GM23338 (cell line): ENCODE data around the gene KIFBP. TPM values are rescaled to one million over a fixed set of nuclear protein-coding genes. Genes with fewer than 3 reads are reported as not detected.

Experiments used
- ATAC-seq: fragments of 200-7000 bp; cut with Tn5 transposase; 3 replicates; pipeline ENCODE4 v1.9.1; 2020
- DNase-seq: peaks from one replicate; pipeline ENCODE4 v3.0.0-alpha.2; 2015; ENCODE audit warnings: low spot score
- H2AFZ ChIP-seq: fragments of 200-600 bp; sonication (generic); 2 replicates; pipeline ENCODE4 v1.8.0; 2016; ENCODE audit warnings: antibody characterized with exemption, mild to moderate bottlenecking, moderate library complexity
- H3F3A ChIP-seq: fragments of 200-600 bp; sonication (generic); replicated peaks from 2 replicates; pipeline ENCODE4 v1.8.0; 2017; ENCODE audit warnings: antibody characterized with exemption, mixed run types, low read depth
- H3K27ac ChIP-seq: fragments of 200-600 bp; sonication (generic); 2 replicates; pipeline ENCODE4 v1.6.1; 2016; ENCODE audit warnings: low read depth
- H3K27me3 ChIP-seq: fragments of 200-600 bp; sonication (generic); 2 replicates; pipeline ENCODE4 v1.8.0; 2016; ENCODE audit warnings: mild to moderate bottlenecking, mixed run types, moderate library complexity; ENCODE audit not compliant: insufficient read depth
- H3K36me3 ChIP-seq: fragments of 200-600 bp; sonication (generic); 2 replicates; pipeline ENCODE4 v1.8.0; 2016; ENCODE audit warnings: mild to moderate bottlenecking; ENCODE audit not compliant: insufficient read depth
- H3K4me1 ChIP-seq: fragments of 200-600 bp; sonication (generic); 2 replicates; pipeline ENCODE4 v1.8.0; 2016; ENCODE audit warnings: mild to moderate bottlenecking, moderate library complexity; ENCODE audit not compliant: insufficient read depth
- H3K4me2 ChIP-seq: fragments of 200-600 bp; sonication (generic); 2 replicates; pipeline ENCODE4 v1.7.1; 2017; ENCODE audit warnings: mixed run types
- H3K4me3 ChIP-seq: fragments of 200-600 bp; sonication (generic); 2 replicates; pipeline ENCODE4 v1.6.1; 2016; ENCODE audit warnings: mixed run types
- H3K79me2 ChIP-seq: fragments of 200-600 bp; sonication (generic); replicated peaks from 2 replicates; pipeline ENCODE4 v1.8.0; 2017; ENCODE audit warnings: mild to moderate bottlenecking; ENCODE audit not compliant: insufficient read depth
- H3K9me2 ChIP-seq: fragments of 200-600 bp; sonication (generic); 2 replicates; pipeline ENCODE4 v1.8.0; 2017; ENCODE audit not compliant: insufficient read depth
- H4K20me1 ChIP-seq: fragments of 200-600 bp; sonication (generic); replicated peaks from 2 replicates; pipeline ENCODE4 v1.8.0; 2017; ENCODE audit warnings: mild to moderate bottlenecking; ENCODE audit not compliant: insufficient read depth
- H3K27ac Mint-ChIP-seq: 2 replicates; pipeline ENCODE4 v1.8.0; 2020; ENCODE audit warnings: inconsistent platforms, mild to moderate bottlenecking, moderate library complexity, mixed read lengths
- H3K27me3 Mint-ChIP-seq: 3 replicates; pipeline ENCODE4 v1.8.0; 2022; ENCODE audit warnings: low read depth, mild to moderate bottlenecking, moderate library complexity, mixed read lengths, inconsistent platforms; ENCODE audit not compliant: insufficient read depth, poor library complexity
- H3K36me3 Mint-ChIP-seq: 3 replicates; pipeline ENCODE4 v1.8.0; 2021; ENCODE audit warnings: low read depth, mild to moderate bottlenecking, inconsistent platforms, moderate library complexity, mixed read lengths
- H3K4me1 Mint-ChIP-seq: 3 replicates; pipeline ENCODE4 v1.8.0; 2020; ENCODE audit warnings: mild to moderate bottlenecking, inconsistent platforms, mixed read lengths
- H3K4me3 Mint-ChIP-seq: 3 replicates; pipeline ENCODE4 v1.8.0; 2021; ENCODE audit warnings: moderate library complexity, mild to moderate bottlenecking, inconsistent platforms, mixed read lengths
- H3K9me3 Mint-ChIP-seq: 3 replicates; pipeline ENCODE4 v1.8.0; 2020; ENCODE audit warnings: moderate library complexity, mild to moderate bottlenecking, inconsistent platforms, mixed read lengths
- CREB1 ChIP-seq: fragments of 250-450 bp; sonication (Bioruptor Pico); IDR thresholded peaks from 2 replicates; pipeline ENCODE4 v1.5.0; 2020; ENCODE audit warnings: low read depth, mild to moderate bottlenecking, moderate library complexity
- CTCF ChIP-seq, 2 experiments: fragments of 200-600 bp in 1 of 2; sonication (generic) in 1 of 2; conservative IDR thresholded peaks; 2 replicates each; pipeline versions ENCODE4 v1.5.1 to v1.6.1; 2016 to 2017; ENCODE audit warnings: antibody characterized with exemption in 2 of 2, low read depth in 2 of 2, mild to moderate bottlenecking in 2 of 2, moderate library complexity in 1 of 2
- ETS1 ChIP-seq: IDR thresholded peaks from 2 replicates; pipeline ENCODE4 v1.6.1; 2016; ENCODE audit warnings: antibody characterized with exemption
- EZH2 ChIP-seq: fragments of 200-600 bp; sonication (generic); IDR thresholded peaks from one replicate; pipeline ENCODE4 v1.8.0; 2017; ENCODE audit warnings: antibody characterized with exemption, mild to moderate bottlenecking, low read depth; ENCODE audit not compliant: unreplicated experiment
- EZH2phosphoT487 ChIP-seq: fragments of 200-600 bp; sonication (generic); IDR thresholded peaks from one replicate; pipeline ENCODE4 v1.8.1; 2018; ENCODE audit warnings: antibody characterized with exemption; ENCODE audit not compliant: unreplicated experiment
- JUNB ChIP-seq: IDR thresholded peaks from one replicate; pipeline ENCODE4 v1.6.1; 2016; ENCODE audit warnings: antibody characterized with exemption; ENCODE audit not compliant: unreplicated experiment
- NANOG ChIP-seq: IDR thresholded peaks from 2 replicates; pipeline ENCODE4 v1.6.1; 2016; ENCODE audit warnings: antibody characterized with exemption, borderline replicate concordance
- POLR2AphosphoS5 ChIP-seq: IDR thresholded peaks from 2 replicates; pipeline ENCODE4 v1.6.1; 2016; ENCODE audit warnings: antibody characterized with exemption, low read depth
- STAT1 ChIP-seq: IDR thresholded peaks from one replicate; pipeline ENCODE4 v1.6.1; 2016; ENCODE audit warnings: antibody characterized with exemption; ENCODE audit not compliant: unreplicated experiment
- ZNF114 ChIP-seq: fragments of 250-450 bp; sonication (Bioruptor Pico); IDR thresholded peaks from 2 replicates; pipeline ENCODE4 v1.5.0; 2020; ENCODE audit warnings: mild to moderate bottlenecking, moderate library complexity
- ZNF331 ChIP-seq: fragments of 250-450 bp; sonication (Bioruptor Pico); IDR thresholded peaks from 2 replicates; pipeline ENCODE4 v1.5.0; 2020; ENCODE audit warnings: low read depth, mild to moderate bottlenecking, moderate library complexity
- ZNF462 ChIP-seq: fragments of 250-450 bp; sonication (Bioruptor Pico); IDR thresholded peaks from 2 replicates; pipeline ENCODE4 v1.5.0; 2020; ENCODE audit warnings: mild to moderate bottlenecking, moderate library complexity
- polyA plus RNA-seq: library from polyadenylated mRNA; unstranded; fragments of >200 nt; fragmentation: Nextera tagmentation; extraction: Ambion mirVana; gene quantifications from 2 replicates; pipeline ENCODE4 v1.2.1, GENCODE V29; 2016
- total RNA-seq: library from RNA; depleted of rRNA; stranded (reverse); fragments of >200 nt; shearing (Covaris generic); gene quantifications from 2 replicates; pipeline ENCODE4 v1.2.3, GENCODE V29; 2014
- TF ChIP-seq, protein P1 (sequence below): IDR thresholded peaks from one replicate; pipeline ENCODE4 v1.6.1; 2018; ENCODE audit warnings: antibody characterized with exemption; ENCODE audit not compliant: unreplicated experiment

The KIFBP gene
- total and polyA plus RNA-seq, 2 experiments from 2014 or later = 24.5 to 39.8 TPM

DNA sequence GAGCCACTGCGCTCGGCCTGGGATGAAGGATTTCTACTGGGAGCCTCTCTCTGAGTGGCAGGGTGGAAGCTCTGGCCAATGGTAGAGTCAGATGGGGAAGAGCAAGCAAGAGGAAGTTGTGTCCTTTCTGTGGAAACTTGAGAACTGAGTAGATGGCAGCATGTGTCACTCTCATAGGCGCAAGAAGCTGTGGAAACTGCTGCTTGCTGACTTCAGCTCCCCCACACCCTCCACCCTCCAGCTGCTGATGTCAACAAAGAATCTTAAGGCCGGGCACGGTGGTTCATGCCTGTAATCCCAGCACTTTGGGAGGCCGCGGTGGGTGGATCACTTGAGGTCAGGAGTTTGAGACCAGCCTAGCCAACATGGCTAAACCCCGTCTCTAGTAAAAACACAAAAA lies 59.5 kb downstream of the KIFBP start:
- DNase-seq (no peak), ATAC-seq (no peak)
- H3K36me3 Mint-ChIP-seq = no peaks in the 10 kb centered on the region; the same call in 2 of the 3 replicates
- TF ChIP-seq EZH2 = no peak
- no peak for TF ChIP-seq ETS1
- TF ChIP-seq JUNB = no peak
- TF ChIP-seq CREB1 (CRISPR knock-in tag) = no peak
- no peak for TF ChIP-seq ZNF331 (CRISPR knock-in tag)
- TF ChIP-seq, protein P1, sequence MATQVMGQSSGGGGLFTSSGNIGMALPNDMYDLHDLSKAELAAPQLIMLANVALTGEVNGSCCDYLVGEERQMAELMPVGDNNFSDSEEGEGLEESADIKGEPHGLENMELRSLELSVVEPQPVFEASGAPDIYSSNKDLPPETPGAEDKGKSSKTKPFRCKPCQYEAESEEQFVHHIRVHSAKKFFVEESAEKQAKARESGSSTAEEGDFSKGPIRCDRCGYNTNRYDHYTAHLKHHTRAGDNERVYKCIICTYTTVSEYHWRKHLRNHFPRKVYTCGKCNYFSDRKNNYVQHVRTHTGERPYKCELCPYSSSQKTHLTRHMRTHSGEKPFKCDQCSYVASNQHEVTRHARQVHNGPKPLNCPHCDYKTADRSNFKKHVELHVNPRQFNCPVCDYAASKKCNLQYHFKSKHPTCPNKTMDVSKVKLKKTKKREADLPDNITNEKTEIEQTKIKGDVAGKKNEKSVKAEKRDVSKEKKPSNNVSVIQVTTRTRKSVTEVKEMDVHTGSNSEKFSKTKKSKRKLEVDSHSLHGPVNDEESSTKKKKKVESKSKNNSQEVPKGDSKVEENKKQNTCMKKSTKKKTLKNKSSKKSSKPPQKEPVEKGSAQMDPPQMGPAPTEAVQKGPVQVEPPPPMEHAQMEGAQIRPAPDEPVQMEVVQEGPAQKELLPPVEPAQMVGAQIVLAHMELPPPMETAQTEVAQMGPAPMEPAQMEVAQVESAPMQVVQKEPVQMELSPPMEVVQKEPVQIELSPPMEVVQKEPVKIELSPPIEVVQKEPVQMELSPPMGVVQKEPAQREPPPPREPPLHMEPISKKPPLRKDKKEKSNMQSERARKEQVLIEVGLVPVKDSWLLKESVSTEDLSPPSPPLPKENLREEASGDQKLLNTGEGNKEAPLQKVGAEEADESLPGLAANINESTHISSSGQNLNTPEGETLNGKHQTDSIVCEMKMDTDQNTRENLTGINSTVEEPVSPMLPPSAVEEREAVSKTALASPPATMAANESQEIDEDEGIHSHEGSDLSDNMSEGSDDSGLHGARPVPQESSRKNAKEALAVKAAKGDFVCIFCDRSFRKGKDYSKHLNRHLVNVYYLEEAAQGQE = no peak
- TF ChIP-seq ZNF114 = no peak
- no peak for TF ChIP-seq EZH2phosphoT487
- no peak for TF ChIP-seq POLR2AphosphoS5
- no peak for TF ChIP-seq NANOG
- no peak for TF ChIP-seq ZNF462 (CRISPR knock-in tag)
- no peak for TF ChIP-seq CTCF (conservative IDR thresholded peaks at IDR 0.05; ENCODE audit: low read depth in 2 of 2)
- no peak for TF ChIP-seq STAT1
- Histone ChIP-seq H3K4me2 (no peak overlapping the region), H2AFZ (peak overlapping the region; percentile 47; the same call in 1 of the 2 replicates), H3K4me1 (no peaks in the 10 kb centered on the region), H4K20me1 (no peaks in the 10 kb centered on the region), H3K4me3 (no peak overlapping the region), H3K27ac (no peak overlapping the region), H3K79me2 (no peaks in the 10 kb centered on the region), H3K9me2 (no peaks in the 10 kb centered on the region), H3K27me3 (no peaks in the 10 kb centered on the region), H3F3A (no peaks in the 10 kb centered on the region), H3K36me3 (no peaks in the 10 kb centered on the region)
- no peaks in the 10 kb centered on the region; the same call in 1 of the 3 replicates for H3K4me1 Mint-ChIP-seq
- peaks cover 5% of the 10 kb centered on the region for H3K27me3 Mint-ChIP-seq
- no peak overlapping the region for H3K27ac Mint-ChIP-seq
- H3K4me3 Mint-ChIP-seq = no peak overlapping the region
- no peaks in the 10 kb centered on the region for H3K9me3 Mint-ChIP-seq
